SK-N-SH (cell line): ENCODE results near the gene RIMS4.

Experiments
- EP300 ChIP-seq, 2 experiments: IDR thresholded peaks; 2 replicates each; pipeline versions ENCODE4 v1.4.0 to v1.6.1; 2012; ENCODE audit warnings: borderline replicate concordance in 1 of 2, low read depth in 1 of 2, low read length in 1 of 2
- EZH2phosphoT487 ChIP-seq: fragments of 200-600 bp; sonication (generic); IDR thresholded peaks from 2 replicates; pipeline ENCODE4 v1.6.1; 2017; ENCODE audit warnings: low read depth, mixed run types, mild to moderate bottlenecking, antibody characterized with exemption, moderate library complexity, borderline replicate concordance
- SIN3A ChIP-seq: IDR thresholded peaks from 2 replicates; pipeline ENCODE4 v1.6.1; 2012; ENCODE audit warnings: low read depth, mild to moderate bottlenecking, low read length, moderate library complexity, borderline replicate concordance
- SMC3 ChIP-seq: IDR thresholded peaks from 2 replicates; pipeline ENCODE4 v1.6.1; 2012; ENCODE audit warnings: low read depth, low read length, improper control_type of control experiment
- TEAD4 ChIP-seq: IDR thresholded peaks from 2 replicates; pipeline ENCODE4 v1.4.0; 2012; ENCODE audit warnings: mild to moderate bottlenecking, borderline replicate concordance; ENCODE audit not compliant: insufficient read depth
- YY1 ChIP-seq: IDR thresholded peaks from 2 replicates; pipeline ENCODE4 v1.4.0; 2012; ENCODE audit warnings: low read depth, mild to moderate bottlenecking
- TF ChIP-seq, protein P1 (sequence below): IDR thresholded peaks from 2 replicates; pipeline ENCODE4; 2012
- TF ChIP-seq, protein P2 (sequence below): fragments of 200-600 bp; sonication (generic); IDR thresholded peaks from 2 replicates; pipeline ENCODE4 v1.6.1; 2017; ENCODE audit warnings: antibody characterized with exemption, mild to moderate bottlenecking, moderate library complexity
- TF ChIP-seq, protein P3 (sequence below): IDR thresholded peaks from 2 replicates; pipeline ENCODE4 v1.4.0; 2012; ENCODE audit warnings: low read depth, borderline replicate concordance

DNA sequence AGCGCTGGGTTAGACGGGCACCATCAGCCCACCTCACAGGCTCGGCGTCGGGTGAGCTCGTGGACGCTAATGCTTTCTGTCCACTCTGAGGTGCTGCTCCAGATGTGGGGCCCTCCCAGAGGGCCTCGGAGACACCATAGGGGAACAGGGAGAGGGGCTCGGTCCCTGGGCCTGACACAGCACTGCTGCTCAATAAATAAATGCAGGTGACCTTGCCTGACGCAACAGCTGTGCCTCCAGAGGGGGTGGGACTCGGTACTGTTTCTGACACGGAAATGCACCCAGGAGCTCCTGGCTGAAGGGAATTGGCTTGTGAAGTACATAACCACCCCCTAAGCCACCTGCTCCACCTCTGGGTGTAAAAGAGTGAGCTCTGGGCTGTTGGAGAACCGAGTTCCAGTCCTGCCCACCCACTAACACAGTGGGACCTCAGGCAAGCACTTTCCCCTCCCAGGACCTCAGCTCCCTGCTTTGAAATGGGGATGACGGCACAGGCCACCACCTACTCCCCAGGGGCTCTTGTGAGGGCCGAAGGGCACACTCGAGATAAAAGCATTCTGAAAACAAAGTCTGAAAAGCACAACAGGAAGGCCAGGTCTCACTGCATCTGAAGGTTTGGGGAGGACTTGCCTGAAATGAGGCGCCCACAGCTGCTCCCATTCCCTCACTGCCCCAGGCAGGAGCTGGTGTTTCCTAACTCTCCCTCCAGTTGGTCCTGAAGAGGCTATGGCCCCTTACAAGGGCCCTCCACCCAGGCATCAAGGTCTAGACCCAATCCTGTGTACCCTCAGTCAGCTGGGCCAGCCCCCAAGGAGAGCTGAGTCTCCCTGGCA lies 58.0 kb downstream of the RIMS4 start:
- TF ChIP-seq TEAD4 (no peak), SIN3A (no peak), EP300 (IDR thresholded peaks at IDR 0.05; ENCODE audit: borderline replicate concordance in 1 of 2, low read depth in 1 of 2, low read length in 1 of 2) (no peak), SMC3 (no peak), YY1 (no peak), EZH2phosphoT487 (no peak)
- TF ChIP-seq, protein P1, sequence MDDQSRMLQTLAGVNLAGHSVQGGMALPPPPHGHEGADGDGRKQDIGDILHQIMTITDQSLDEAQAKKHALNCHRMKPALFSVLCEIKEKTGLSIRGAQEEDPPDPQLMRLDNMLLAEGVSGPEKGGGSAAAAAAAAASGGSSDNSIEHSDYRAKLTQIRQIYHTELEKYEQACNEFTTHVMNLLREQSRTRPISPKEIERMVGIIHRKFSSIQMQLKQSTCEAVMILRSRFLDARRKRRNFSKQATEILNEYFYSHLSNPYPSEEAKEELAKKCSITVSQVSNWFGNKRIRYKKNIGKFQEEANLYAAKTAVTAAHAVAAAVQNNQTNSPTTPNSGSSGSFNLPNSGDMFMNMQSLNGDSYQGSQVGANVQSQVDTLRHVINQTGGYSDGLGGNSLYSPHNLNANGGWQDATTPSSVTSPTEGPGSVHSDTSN = no peak
- TF ChIP-seq, protein P2, sequence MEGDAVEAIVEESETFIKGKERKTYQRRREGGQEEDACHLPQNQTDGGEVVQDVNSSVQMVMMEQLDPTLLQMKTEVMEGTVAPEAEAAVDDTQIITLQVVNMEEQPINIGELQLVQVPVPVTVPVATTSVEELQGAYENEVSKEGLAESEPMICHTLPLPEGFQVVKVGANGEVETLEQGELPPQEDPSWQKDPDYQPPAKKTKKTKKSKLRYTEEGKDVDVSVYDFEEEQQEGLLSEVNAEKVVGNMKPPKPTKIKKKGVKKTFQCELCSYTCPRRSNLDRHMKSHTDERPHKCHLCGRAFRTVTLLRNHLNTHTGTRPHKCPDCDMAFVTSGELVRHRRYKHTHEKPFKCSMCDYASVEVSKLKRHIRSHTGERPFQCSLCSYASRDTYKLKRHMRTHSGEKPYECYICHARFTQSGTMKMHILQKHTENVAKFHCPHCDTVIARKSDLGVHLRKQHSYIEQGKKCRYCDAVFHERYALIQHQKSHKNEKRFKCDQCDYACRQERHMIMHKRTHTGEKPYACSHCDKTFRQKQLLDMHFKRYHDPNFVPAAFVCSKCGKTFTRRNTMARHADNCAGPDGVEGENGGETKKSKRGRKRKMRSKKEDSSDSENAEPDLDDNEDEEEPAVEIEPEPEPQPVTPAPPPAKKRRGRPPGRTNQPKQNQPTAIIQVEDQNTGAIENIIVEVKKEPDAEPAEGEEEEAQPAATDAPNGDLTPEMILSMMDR = no peak
- TF ChIP-seq, protein P3, sequence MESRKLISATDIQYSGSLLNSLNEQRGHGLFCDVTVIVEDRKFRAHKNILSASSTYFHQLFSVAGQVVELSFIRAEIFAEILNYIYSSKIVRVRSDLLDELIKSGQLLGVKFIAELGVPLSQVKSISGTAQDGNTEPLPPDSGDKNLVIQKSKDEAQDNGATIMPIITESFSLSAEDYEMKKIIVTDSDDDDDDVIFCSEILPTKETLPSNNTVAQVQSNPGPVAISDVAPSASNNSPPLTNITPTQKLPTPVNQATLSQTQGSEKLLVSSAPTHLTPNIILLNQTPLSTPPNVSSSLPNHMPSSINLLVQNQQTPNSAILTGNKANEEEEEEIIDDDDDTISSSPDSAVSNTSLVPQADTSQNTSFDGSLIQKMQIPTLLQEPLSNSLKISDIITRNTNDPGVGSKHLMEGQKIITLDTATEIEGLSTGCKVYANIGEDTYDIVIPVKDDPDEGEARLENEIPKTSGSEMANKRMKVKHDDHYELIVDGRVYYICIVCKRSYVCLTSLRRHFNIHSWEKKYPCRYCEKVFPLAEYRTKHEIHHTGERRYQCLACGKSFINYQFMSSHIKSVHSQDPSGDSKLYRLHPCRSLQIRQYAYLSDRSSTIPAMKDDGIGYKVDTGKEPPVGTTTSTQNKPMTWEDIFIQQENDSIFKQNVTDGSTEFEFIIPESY = no peak
